GM19351 (cell line): Measurements from ENCODE around the gene MCM6.

Source experiments
- ATAC-seq: cut with Tn5 transposase; IDR thresholded peaks from one replicate; pipeline ENCODE4 v1.9.1; 2021; ENCODE audit warnings: mild to moderate bottlenecking, moderate library complexity; ENCODE audit not compliant: unreplicated experiment

Gene MCM6

GRCh38 chr2:135870571-135870970, 5.7 kb downstream of the MCM6 start:
- ATAC-seq, result peak; percentile 55

- no peak for ATAC-seq
These were observed 13.0 kb downstream of the MCM6 start for GRCh38 chr2:135863233-135863632.

- ATAC-seq, result no peak
These were observed 13.5 kb downstream of the MCM6 start for GRCh38 chr2:135862718-135863117.

GRCh38 chr2:135853401-135853800, 22.8 kb downstream of the MCM6 start:
- no peak for ATAC-seq

- no peak for ATAC-seq
These were observed 24.4 kb downstream of the MCM6 start for GRCh38 chr2:135851858-135852257.

GRCh38 chr2:135850892-135851668, 25.2 kb downstream of the MCM6 start:
- no peak for ATAC-seq

GRCh38 chr2:135849087-135849486, 27.2 kb downstream of the MCM6 start:
- ATAC-seq, result no peak

GRCh38 chr2:135845997-135846396, 30.2 kb downstream of the MCM6 start:
- no peak for ATAC-seq

GRCh38 chr2:135845257-135845656, 31.0 kb downstream of the MCM6 start:
- no peak for ATAC-seq

- ATAC-seq, result no peak
These were observed 31.8 kb downstream of the MCM6 start for GRCh38 chr2:135844301-135844895.

GRCh38 chr2:135843671-135844070, 32.6 kb downstream of the MCM6 start:
- ATAC-seq, result no peak

- peak; percentile 81 for ATAC-seq
These were observed 35.6 kb downstream of the MCM6 start for GRCh38 chr2:135840601-135841000.

- no peak for ATAC-seq
These were observed 36.5 kb downstream of the MCM6 start for GRCh38 chr2:135839713-135840112.

GRCh38 chr2:135838502-135838901, 37.7 kb downstream of the MCM6 start:
- no peak for ATAC-seq

- ATAC-seq, result no peak
These were observed 39.5 kb downstream of the MCM6 start, which contains the start of gene LCT for GRCh38 chr2:135836596-135837270. LCT (minus strand) TSS chr2:135837184; CDS start chr2:135837169, 15 bp downstream.

GRCh38 chr2:135832891-135833290, 43.4 kb downstream of the MCM6 start:
- no peak for ATAC-seq

- ATAC-seq, result no peak
These were observed 44.9 kb downstream of the MCM6 start for GRCh38 chr2:135831180-135831812.

- no peak for ATAC-seq
These were observed 46.7 kb downstream of the MCM6 start for GRCh38 chr2:135829378-135830135.

- no peak for ATAC-seq
These were observed 49.7 kb downstream of the MCM6 start for GRCh38 chr2:135826544-135826943.

- ATAC-seq, result no peak
These were observed 50.6 kb downstream of the MCM6 start for GRCh38 chr2:135825550-135826176.
